ENCODE data around the gene COX5A.

- no peak for TF ChIP-seq EZH2phosphoT487 (IDR thresholded peaks at IDR 0.05; ENCODE audit: borderline replicate concordance)
- TF ChIP-seq, protein P1, sequence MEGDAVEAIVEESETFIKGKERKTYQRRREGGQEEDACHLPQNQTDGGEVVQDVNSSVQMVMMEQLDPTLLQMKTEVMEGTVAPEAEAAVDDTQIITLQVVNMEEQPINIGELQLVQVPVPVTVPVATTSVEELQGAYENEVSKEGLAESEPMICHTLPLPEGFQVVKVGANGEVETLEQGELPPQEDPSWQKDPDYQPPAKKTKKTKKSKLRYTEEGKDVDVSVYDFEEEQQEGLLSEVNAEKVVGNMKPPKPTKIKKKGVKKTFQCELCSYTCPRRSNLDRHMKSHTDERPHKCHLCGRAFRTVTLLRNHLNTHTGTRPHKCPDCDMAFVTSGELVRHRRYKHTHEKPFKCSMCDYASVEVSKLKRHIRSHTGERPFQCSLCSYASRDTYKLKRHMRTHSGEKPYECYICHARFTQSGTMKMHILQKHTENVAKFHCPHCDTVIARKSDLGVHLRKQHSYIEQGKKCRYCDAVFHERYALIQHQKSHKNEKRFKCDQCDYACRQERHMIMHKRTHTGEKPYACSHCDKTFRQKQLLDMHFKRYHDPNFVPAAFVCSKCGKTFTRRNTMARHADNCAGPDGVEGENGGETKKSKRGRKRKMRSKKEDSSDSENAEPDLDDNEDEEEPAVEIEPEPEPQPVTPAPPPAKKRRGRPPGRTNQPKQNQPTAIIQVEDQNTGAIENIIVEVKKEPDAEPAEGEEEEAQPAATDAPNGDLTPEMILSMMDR (conservative IDR thresholded peaks at IDR 0.05; ENCODE audit: low read length) = no peak
These were observed 30.6 kb downstream of the COX5A start for GRCh38 chr15:74907163-74907870.
